Astrocyte (in vitro differentiated cells and primary cell): ENCODE results near the gene RBM22. TPM values are rescaled to one million over a fixed set of nuclear protein-coding genes. Genes with fewer than 3 reads are reported as not detected.
A peak's percentile ranks its signal among the peaks of the same experiment; 100 is the strongest.

Experiments
- DNase-seq: peaks from one replicate; pipeline ENCODE4 v3.0.0-alpha.2; 2010; ENCODE audit warnings: low read depth
- FAIRE-seq: peaks from 2 replicates; lab custom pipeline; 2011; peaks lifted over from hg19 to GRCh38; lab: Jason Lieb, UNC
- H2AFZ ChIP-seq: 2 replicates; pipeline ENCODE4 v1.6.0; 2012; ENCODE audit warnings: low read depth, low read length, inconsistent platforms
- H3K27ac ChIP-seq: 2 replicates; pipeline ENCODE4 v1.5.1; 2011; ENCODE audit warnings: low read depth, low read length, inconsistent platforms
- H3K27me3 ChIP-seq: 2 replicates; pipeline ENCODE4 v1.6.0; 2011; ENCODE audit warnings: low read length, inconsistent platforms; ENCODE audit not compliant: insufficient read depth
- H3K36me3 ChIP-seq: 2 replicates; pipeline ENCODE4 v1.5.1; 2011; ENCODE audit warnings: low read length, inconsistent platforms; ENCODE audit not compliant: insufficient read depth
- H3K4me1 ChIP-seq: 2 replicates; pipeline ENCODE4 v1.5.1; 2011; ENCODE audit warnings: low read length, inconsistent platforms; ENCODE audit not compliant: insufficient read depth
- H3K4me2 ChIP-seq: 2 replicates; pipeline ENCODE4 v1.6.0; 2012; ENCODE audit warnings: low read length, inconsistent platforms
- H3K4me3 ChIP-seq: 2 replicates; pipeline ENCODE4 v1.5.1; 2011; ENCODE audit warnings: low read depth, mild to moderate bottlenecking, low read length, inconsistent platforms; ENCODE audit not compliant: insufficient read depth
- H3K79me2 ChIP-seq: 2 replicates; pipeline ENCODE4 v1.6.0; 2012; ENCODE audit warnings: mild to moderate bottlenecking, low read length, inconsistent platforms; ENCODE audit not compliant: insufficient read depth
- H3K9ac ChIP-seq: 2 replicates; pipeline ENCODE4 v1.6.0; 2012; ENCODE audit warnings: mild to moderate bottlenecking, low read length, inconsistent platforms
- H3K9me3 ChIP-seq: 2 replicates; pipeline ENCODE4 v1.5.1; 2012; ENCODE audit warnings: low read depth, mild to moderate bottlenecking, low read length, inconsistent platforms; ENCODE audit not compliant: insufficient read depth
- H4K20me1 ChIP-seq: 2 replicates; pipeline ENCODE4 v1.6.0; 2012; ENCODE audit warnings: low read length, inconsistent platforms; ENCODE audit not compliant: insufficient read depth
- H3K27ac Mint-ChIP-seq: one replicate; pipeline ENCODE4 v1.8.0; 2021; ENCODE audit warnings: mild to moderate bottlenecking, mixed read lengths; ENCODE audit not compliant: unreplicated experiment
- H3K27me3 Mint-ChIP-seq: one replicate; pipeline ENCODE4 v1.8.0; 2021; ENCODE audit warnings: low read depth, mixed read lengths; ENCODE audit not compliant: unreplicated experiment
- H3K36me3 Mint-ChIP-seq: one replicate; pipeline ENCODE4 v1.8.0; 2021; ENCODE audit warnings: low read depth, mixed read lengths; ENCODE audit not compliant: unreplicated experiment
- H3K4me1 Mint-ChIP-seq: one replicate; pipeline ENCODE4 v1.8.0; 2021; ENCODE audit warnings: low read depth, mixed read lengths; ENCODE audit not compliant: unreplicated experiment
- H3K4me3 Mint-ChIP-seq: one replicate; pipeline ENCODE4 v1.8.0; 2021; ENCODE audit warnings: mild to moderate bottlenecking, moderate library complexity, mixed read lengths; ENCODE audit not compliant: unreplicated experiment
- H3K9me3 Mint-ChIP-seq: one replicate; pipeline ENCODE4 v1.8.0; 2021; ENCODE audit warnings: mild to moderate bottlenecking, mixed read lengths; ENCODE audit not compliant: unreplicated experiment
- EZH2 ChIP-seq: IDR thresholded peaks from 2 replicates; pipeline ENCODE4 v1.6.1; 2012; ENCODE audit warnings: mild to moderate bottlenecking, low read length, inconsistent platforms; ENCODE audit not compliant: insufficient read depth
- total RNA-seq: library from RNA; stranded (reverse); gene quantifications from 2 replicates; pipeline ENCODE4 v1.2.1, GENCODE V29; 2021
- TF ChIP-seq, protein P1 (sequence below): IDR thresholded peaks from 2 replicates; pipeline ENCODE4 v1.5.1; 2011; ENCODE audit warnings: low read depth, mild to moderate bottlenecking, inconsistent platforms, low read length, moderate library complexity; ENCODE audit not compliant: insufficient read depth

RBM22 gene
- total RNA-seq, 1 donor from 2014 or later = 47.4 TPM

DNA sequence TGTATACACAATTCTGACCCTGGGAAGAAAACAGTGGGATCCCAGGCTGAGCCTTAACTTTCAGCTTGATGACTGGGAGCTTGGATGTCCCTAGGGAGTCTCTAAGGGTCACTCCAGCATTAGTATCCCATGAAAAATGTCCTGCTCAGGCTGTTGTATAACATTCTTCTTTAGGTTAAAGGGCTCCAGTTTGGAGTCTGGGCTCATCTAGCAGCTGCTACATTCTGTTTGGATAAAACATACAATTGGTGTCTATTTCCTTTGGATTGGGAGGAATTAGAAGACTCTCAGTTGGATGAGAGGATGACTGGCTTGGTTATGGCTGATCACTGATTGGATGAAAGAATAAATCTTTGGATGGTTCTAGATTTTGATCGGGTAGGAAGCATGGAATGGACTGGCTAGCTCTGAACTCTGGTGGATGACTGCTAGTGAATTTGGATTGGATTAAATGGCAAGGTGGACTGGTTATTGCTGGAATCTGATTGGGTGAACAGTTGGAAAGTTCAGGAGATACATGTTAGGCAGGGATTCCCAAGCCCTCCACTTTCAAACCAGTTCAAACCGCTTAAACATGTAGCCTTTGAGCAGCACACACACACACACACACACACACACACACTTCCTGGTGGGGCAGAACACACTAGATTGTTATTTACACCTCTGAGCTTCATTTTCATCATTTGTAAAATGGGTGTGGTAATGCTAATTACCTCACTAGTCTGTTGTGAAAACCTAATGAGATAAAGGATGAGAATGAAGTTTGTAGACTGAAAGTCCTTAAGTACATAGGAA, 46.9 kb downstream of the RBM22 start:
- Histone ChIP-seq H3K36me3 (peaks cover 3% of the 10 kb centered on the region), H3K9ac (no peak overlapping the region), H3K9me3 (no peaks in the 10 kb centered on the region), H3K79me2 (peaks cover 29% of the 10 kb centered on the region), H3K4me1 (peaks cover 28% of the 10 kb centered on the region), H3K4me2 (no peak overlapping the region), H4K20me1 (peaks cover 67% of the 10 kb centered on the region), H2AFZ (no peak overlapping the region), H3K27ac (no peak overlapping the region), H3K4me3 (no peak overlapping the region), H3K27me3 (no peaks in the 10 kb centered on the region)
- Mint-ChIP-seq H3K36me3 (peaks cover 24% of the 10 kb centered on the region), H3K27ac (no peak overlapping the region), H3K9me3 (peaks cover 3% of the 10 kb centered on the region), H3K27me3 (peaks cover 19% of the 10 kb centered on the region), H3K4me3 (no peak overlapping the region), H3K4me1 (peaks cover 26% of the 10 kb centered on the region)
- FAIRE-seq (no peak), DNase-seq (no peak)
- TF ChIP-seq, protein P1, sequence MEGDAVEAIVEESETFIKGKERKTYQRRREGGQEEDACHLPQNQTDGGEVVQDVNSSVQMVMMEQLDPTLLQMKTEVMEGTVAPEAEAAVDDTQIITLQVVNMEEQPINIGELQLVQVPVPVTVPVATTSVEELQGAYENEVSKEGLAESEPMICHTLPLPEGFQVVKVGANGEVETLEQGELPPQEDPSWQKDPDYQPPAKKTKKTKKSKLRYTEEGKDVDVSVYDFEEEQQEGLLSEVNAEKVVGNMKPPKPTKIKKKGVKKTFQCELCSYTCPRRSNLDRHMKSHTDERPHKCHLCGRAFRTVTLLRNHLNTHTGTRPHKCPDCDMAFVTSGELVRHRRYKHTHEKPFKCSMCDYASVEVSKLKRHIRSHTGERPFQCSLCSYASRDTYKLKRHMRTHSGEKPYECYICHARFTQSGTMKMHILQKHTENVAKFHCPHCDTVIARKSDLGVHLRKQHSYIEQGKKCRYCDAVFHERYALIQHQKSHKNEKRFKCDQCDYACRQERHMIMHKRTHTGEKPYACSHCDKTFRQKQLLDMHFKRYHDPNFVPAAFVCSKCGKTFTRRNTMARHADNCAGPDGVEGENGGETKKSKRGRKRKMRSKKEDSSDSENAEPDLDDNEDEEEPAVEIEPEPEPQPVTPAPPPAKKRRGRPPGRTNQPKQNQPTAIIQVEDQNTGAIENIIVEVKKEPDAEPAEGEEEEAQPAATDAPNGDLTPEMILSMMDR = no peak
- TF ChIP-seq EZH2 = no peak

DNA sequence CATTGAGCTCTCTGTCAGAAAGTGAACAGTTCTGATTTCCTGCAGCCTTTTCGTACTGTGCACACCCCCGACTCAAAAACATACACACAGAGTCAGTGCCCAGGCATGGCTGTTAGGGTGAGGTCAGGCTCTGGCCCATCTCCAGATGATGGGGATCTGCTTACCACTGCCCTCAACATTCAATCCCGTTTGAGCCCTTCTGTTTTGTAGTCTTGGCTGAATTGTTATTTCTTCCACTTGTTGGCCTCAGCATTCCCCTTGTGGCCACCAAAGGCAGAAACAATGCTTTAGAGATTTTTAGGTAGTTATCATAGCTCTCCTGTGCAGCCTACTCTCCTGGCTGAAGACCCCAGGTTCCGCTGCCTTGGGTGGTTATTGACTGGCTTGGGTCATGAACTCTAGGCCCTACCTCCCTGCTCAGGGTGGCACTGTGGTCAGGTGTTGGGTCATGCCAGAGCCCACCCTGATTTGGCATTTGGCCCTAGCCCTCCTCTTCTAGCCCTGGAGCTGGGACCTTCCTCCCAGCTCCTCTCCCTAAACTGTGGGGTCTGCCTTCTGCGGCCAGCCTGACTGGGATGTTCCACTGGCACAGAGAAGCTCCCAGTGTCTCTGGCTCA, 47.6 kb downstream of the RBM22 start:
- peak; percentile 56 for DNase-seq
- Histone ChIP-seq H3K36me3 (peaks cover 3% of the 10 kb centered on the region), H4K20me1 (peaks cover 72% of the 10 kb centered on the region), H3K79me2 (peaks cover 35% of the 10 kb centered on the region), H3K27ac (no peak overlapping the region), H2AFZ (no peak overlapping the region), H3K4me2 (peak overlapping the region; percentile 11), H3K4me1 (peaks cover 28% of the 10 kb centered on the region), H3K9ac (peak overlapping the region; percentile 3), H3K9me3 (no peaks in the 10 kb centered on the region), H3K4me3 (no peak overlapping the region), H3K27me3 (no peaks in the 10 kb centered on the region)
- H3K27me3 Mint-ChIP-seq = peaks cover 23% of the 10 kb centered on the region
- H3K4me1 Mint-ChIP-seq = peaks cover 26% of the 10 kb centered on the region
- TF ChIP-seq, protein P1 = peak; percentile 40
- TF ChIP-seq EZH2 = no peak
- peaks cover 3% of the 10 kb centered on the region for H3K9me3 Mint-ChIP-seq
- H3K4me3 Mint-ChIP-seq = no peak overlapping the region
- H3K27ac Mint-ChIP-seq = peak overlapping the region; percentile 26
- peaks cover 31% of the 10 kb centered on the region for H3K36me3 Mint-ChIP-seq
- no peak for FAIRE-seq
